Activated CD8-positive, alpha-beta memory T cell treated with anti-CD3 and anti-CD28 coated beads for 1 hour (primary cell): Measurements from ENCODE around the gene PSKH1.
A peak's percentile ranks its signal among the peaks of the same experiment; 100 is the strongest.
"Not testable (repeated sequence)": the region's sequence is repeated elsewhere in the genome, so short reads cannot be mapped to it uniquely, and the experiment has no call there.

Source experiments
- DNase-seq, 2 donors: peaks; one replicate each; pipeline ENCODE4 v3.0.0-alpha.2; 2020; ENCODE audit warnings: low read depth in 1 of 2; ENCODE audit errors: extremely low read depth in 1 of 2

Gene PSKH1

DNA sequence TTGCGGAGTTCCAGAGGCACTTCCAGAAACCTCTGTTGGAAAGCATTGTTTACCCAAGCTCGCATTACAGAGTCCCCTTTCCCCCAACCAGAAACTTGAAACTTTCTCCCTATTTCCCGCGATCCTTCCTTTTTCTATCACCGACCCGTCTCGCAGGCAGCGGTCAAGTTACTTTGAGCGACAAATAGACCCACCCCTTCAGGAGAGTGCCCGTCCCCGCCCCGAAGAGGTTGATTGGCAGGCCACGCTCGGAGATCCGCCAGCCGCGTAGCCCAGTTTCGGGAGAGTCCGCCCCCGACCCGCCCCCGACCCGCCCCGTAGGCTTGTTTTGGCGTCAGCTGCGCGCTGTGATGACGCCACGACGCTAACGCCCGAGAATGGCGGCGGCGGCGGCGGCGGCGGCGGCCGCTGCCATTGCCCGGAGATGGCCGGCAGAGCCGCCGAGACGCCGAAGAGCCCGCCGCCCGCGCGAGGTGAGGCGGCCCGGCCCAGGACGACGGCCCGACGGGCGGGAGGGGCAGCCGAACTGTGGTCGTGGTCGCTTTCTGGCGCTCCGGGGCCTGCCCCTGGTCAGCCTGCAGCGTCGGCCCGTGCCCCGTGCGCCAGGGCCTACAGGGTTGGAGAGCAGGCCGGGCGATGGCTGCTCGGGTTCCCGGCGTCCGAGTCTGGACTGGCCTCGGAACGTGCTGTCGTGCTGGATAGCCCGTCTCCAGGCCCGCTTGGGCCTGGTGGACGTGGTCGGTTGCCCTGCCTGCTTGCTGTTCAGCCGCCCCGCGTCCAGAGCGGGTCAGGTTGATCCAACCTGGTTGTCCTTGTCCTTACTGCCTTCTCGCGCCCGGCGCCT, at the start of gene PSKH1:
PSKH1 (plus strand) TSS at position 356 of the 844 bp plus-strand sequence. CDS start 15,496 bp downstream, outside the sequence.
- peak; percentile 83 to 90 for DNase-seq

DNA sequence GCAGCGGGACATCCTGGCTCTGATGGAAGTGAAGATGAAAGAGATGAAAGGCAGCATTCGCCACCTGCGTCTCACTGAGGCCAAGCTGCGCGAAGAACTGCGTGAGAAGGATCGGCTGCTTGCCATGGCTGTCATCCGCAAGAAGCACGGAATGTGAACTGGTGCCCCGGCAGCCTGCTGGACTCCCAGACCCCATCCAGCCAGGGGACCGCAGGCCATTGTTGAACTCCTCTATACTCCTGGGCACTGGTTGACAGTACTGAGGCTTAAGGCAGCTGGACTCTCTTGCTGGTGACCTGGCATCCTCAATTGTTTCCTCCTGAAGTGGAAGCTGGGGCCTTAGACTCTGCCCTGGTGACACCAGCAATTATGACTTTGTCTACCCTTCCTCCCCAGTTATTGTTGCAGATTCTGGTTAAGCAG, 49.7 kb upstream of the PSKH1 start:
- no peak for DNase-seq

DNA sequence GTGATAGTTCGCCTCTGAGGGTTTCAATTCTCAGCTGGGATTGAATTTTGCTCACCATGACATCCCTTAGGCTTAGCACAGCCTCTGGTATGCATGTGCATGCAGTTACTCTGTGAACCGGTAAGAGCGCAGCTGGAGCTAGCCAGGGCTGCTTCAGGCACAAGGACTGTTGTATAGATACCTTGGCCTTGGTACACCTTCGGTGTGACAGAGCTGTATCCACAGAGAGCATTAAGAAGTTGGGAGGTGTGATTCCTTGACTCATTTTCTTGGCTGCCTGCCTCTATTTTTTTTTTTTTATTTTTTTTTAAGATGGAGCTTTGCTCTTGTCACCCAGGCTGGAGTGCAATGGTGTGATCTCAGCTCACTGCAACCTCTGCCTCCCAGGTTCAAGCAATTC, 48.6 kb upstream of the PSKH1 start:
- DNase-seq = no peak

DNA sequence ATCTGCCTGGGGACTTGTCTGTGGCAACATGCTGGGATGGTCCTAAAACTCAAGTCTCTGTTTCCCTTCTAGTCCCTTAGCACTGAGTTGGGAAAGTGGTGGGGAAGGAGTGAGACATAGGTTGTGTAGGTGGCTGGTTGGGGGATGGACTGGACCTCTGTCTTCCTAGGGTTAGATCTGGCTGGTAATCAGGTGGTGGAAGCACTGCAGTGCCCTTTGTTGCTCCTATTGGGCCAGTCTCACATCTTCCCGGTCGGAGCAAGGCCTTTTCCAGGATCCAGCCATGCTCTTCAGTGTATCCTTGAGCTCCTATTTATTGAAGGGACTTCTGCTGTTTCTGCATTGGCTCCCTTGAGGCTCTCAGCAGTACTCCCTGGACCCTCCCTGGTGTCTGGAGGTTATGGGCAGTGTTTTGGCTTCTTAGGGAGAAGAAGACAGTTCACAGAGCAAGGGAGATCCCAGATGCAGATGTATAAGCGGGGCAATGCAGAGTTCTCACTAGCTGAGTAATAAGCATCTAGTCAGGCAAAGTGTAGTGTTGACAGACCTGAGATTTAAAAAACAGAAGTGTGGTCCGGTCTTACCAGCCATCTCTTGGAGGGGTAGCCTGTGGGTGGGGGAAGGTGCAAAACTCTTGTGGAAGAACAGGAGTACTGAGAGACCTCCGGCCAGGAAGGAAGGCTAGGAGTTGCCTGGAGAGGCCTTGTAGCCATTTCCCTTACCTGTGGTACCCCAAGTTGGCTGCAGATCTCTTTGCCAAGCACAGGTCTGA, 47.6 kb upstream of the PSKH1 start:
- DNase-seq = no peak

- DNase-seq = no peak
Measured at GRCh38 chr16:67846063-67846319, 47.1 kb upstream of the PSKH1 start.

DNA sequence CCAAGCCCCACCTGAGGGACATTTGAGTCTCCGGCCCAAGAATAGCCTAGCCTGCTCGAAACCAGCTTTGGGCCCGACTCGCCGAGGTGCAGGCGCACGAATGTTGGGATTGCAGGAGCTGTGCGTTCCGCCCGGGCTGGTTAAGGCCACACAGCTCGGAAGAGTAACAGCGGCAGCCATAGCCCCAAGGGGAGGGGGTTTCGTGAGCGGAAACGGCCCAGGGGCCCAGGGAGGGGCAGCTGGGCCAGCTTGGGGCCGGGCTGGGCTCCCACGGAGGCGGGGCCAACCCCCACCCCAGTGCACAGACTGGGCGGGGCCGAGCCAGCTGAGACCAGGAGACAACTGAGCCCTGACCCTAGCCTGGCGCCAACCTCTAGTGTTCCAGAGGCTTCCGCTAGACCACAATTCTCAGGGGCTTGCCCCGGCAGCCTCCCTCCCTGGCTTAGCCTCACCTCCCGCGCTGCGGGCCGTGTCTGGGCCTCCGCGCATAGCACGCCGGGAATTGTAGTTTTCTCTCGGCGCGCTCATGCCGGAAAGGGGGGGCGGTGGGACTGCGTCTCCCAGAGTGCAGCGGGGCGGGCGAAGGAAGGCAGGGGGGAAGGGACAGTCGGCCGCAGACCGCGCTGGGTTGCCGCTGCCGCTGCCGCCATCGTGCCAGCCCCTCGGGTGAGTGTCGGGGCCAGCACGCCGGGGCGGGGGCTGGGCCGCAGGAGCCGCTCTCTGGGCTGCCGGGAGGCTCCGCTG, 46.6 kb upstream of the PSKH1 start, which contains the start of gene NUTF2:
NUTF2 (plus strand) TSS at position 614 of the 744 bp plus-strand sequence. CDS start 18,198 bp downstream, outside the sequence.
- DNase-seq = peak; percentile 83 to 90

- no peak for DNase-seq
Measured at GRCh38 chr16:67847064-67847861, 45.8 kb upstream of the PSKH1 start, which contains the start of gene CENPT. CENPT (minus strand) TSS chr16:67847693; CDS start chr16:67833859, 13,834 bp downstream.

GRCh38 chr16:67848118-67848517, 44.9 kb upstream of the PSKH1 start:
- no peak for DNase-seq

DNA sequence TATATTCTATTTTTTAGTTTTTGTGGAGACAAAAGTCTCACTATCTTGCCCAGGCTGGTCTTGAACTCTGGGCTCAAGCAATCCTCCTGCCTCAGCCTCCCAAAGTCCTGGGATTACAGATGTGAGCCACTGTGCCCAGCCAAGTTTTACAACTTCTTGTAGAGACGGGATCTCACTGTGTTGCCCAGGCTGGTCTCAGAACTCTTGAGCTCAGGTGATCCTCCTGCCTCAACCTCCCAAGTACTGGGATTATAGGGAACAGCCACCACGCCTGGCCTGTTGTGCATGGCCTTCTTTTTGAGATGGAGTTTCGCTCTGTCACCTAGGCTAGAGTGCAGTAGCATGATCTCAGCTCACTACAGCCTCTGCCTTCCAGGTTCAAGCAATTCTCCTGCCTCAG, 39.4 kb upstream of the PSKH1 start:
- DNase-seq = no peak

DNA sequence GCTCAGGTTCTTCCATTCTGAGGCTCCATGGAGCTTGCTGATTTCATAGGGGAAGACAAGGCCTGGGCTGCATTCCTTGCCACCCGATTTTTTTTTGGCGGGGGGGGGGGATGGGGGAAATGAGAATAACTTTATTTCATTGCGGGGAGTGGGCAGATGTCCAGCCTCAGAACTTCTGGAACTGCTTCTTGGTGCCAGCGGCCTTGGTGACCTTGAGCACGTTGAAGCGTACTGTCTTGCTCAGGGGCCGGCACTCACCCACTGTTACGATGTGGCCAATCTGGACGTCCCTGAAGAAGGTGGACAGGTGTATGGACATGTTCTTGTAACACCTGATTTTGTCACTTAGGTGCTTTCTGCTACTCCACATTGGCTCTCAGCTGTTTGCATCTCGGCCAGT, 37.3 kb upstream of the PSKH1 start:
- no peak for DNase-seq

GRCh38 chr16:67856927-67857546, 36.0 kb upstream of the PSKH1 start:
- no peak for DNase-seq

DNA sequence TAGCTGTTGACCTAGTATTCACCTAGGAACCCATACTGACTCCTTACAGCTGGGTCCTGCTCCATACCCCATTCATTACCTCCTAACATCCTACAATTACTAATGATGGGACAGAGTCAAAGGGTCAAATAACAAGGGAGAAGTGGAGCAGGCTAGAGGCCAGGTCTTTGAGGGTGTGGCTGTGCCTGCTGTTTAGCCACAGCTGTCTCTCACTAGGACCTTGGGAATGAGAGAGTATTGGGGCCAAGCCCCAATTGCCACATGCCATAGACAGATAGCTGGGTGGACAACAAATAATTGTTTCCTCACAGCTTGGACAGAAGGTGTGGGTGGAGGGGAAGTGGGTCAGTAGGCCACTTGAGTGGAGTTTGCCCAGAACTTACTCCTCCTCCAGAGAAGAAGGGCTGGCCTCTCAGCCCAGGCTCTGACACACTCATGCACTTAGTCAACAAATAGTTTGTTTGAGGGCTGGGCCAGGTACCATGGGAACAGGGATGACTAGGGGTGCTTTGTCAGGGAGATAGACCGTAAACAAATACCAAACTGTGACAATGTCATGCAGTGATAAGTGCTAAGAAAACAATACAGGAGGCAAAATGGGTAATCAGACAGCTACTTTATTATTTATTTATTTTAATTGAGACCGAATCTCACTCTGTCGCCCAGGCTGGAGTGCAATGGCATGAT, 35.4 kb upstream of the PSKH1 start:
- no peak for DNase-seq

GRCh38 chr16:67858500-67858899, 34.6 kb upstream of the PSKH1 start:
- DNase-seq = no peak

DNA sequence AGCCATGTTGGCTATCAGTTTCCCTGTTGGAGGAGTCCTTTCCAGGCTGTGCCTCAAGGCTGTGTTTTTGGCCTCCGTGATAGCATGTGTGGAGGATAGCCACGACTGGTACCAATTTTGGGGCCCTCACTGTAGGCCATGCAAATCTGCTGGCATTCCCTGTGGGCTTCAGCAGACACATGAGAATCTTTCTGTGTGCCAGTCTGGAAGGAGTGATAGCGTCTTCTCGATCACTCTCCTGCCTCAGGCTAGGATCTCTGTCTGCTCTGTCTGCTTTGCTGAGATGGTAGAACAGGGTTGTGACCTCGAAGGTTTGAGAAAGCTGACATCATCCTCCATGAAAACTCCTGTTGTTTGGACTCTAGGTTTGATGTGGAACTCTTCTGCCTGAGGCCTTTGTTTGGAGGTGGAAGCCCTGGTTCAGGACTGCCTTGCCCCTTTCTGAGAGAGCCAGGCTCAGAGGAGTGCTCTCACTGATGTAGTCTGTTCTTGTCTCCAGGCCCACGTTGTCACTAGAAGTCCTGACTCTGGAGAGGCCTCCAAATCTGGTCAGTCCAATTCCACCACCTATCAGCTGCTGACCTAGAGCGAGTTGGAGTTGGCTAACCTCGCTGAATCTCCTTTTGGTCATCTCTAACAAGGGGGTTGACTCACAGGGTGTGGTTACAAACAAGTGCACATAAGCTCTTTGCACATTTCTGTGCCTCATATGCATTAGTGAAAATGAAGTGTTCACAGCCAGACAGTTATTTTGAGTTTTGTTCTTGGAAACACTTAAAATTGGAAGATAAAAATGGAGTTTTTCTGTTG, 32.3 kb upstream of the PSKH1 start:
- no peak for DNase-seq

GRCh38 chr16:67861877-67862276, 31.2 kb upstream of the PSKH1 start:
- no peak for DNase-seq

DNA sequence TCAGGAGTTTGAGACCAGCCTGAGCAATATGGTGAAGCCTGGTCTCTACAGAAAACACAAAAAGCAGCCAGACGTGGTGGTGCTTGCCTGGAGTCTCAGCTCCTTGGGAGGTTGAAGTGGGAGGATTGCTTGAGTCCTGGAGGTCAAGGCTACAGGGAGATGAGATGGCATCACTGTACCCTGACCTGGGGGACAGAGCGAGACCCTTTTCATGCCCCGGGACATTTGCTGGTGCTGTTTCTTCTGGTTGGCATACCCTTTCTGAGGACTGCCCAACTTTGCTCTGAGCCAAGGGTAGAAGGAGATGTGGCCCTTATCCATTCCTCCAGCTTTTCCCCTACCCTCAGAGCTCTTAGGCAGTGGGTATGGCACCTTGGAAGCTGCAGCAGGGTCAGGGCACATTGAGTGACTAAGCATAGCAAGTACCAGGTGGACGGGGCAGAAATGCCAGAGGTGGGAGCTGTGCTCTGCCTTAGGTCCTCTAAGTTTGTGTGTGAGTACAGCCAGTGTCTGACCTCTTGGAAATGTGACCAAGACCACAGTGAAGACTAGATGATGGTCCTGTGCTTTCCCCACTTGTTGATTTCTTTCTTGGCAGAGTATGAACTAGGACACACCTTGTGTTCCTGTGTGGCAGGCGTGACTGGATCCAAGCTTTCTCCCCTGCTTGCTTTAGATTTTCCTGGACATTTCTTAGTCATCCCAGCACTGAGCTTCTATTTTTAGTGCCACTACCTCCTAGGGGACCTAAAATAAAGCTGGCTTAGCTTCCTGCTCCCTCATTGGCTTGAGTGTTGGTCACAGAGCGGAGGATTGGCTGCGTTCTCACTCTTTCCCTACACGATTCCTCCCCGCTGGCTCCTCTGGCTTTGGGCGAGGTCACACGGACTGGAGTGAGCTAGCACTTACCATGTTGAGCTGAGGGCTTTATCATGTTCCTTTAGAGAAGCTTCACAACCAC, 30.2 kb upstream of the PSKH1 start:
- no peak for DNase-seq

DNA sequence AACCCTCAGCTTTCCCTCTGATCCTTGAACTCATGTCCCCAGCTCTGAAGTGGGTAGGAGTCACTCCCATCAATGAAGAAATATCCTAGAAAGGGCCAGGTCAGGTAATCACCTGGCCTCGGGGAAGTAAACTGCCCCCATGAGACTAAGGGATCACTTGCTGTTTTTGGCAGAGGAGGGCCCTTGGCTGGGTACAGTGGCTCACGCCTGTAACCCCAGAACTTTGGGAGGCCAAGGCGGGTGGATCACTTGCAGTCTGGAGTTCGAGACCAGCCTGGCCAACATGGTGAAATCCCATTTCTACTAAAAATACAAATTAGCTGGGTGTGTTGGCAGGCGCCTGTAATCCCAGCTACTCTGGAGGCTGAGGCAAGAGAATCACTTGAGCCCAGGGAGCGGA, 29.0 kb upstream of the PSKH1 start:
- DNase-seq = not testable (repeated sequence)

- no peak for DNase-seq
Measured at GRCh38 chr16:67864594-67864993, 28.5 kb upstream of the PSKH1 start.
